GM04504 (cell line): ENCODE measurements around the gene CYFIP1.

Experiments used
- DNase-seq: peaks from one replicate; pipeline ENCODE4 v3.0.0-alpha.2; 2012; ENCODE audit warnings: low read depth

Gene CYFIP1

GRCh38 chr15:22968366-22968765, 11.8 kb downstream of the CYFIP1 start:
- DNase-seq: peak; percentile 64

DNA sequence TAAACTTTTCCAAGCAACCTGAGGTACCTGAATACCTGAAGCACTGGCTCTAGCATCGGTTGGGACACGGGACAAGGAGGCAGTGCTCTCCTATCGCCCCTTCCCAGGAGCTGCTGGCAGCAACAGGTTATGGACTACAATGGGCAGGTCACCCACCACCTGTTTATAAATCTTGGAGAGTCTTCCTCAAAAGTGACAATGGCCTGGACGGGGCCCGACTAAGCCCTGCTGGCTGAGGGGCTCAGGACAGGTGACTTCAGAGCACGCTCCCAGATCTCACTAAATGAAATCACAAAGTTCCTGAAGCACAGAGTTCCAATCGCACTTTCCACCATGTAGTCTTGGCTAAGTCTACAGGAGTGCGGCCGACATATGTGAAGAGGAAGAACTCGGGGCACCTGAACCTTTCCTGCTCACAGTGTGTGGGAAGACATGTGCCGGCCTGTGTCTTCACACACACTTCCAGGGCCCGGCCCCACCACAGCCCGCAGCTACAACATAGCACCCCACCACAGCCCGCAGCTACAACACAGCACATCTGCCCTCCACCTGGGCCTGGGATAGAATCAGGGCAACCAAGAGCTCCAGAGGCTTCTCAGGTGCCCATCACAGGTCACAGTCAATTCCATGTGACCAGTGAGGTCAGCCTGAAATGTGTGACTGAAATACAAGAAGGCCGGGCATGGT, 12.9 kb downstream of the CYFIP1 start:
- no peak for DNase-seq

DNA sequence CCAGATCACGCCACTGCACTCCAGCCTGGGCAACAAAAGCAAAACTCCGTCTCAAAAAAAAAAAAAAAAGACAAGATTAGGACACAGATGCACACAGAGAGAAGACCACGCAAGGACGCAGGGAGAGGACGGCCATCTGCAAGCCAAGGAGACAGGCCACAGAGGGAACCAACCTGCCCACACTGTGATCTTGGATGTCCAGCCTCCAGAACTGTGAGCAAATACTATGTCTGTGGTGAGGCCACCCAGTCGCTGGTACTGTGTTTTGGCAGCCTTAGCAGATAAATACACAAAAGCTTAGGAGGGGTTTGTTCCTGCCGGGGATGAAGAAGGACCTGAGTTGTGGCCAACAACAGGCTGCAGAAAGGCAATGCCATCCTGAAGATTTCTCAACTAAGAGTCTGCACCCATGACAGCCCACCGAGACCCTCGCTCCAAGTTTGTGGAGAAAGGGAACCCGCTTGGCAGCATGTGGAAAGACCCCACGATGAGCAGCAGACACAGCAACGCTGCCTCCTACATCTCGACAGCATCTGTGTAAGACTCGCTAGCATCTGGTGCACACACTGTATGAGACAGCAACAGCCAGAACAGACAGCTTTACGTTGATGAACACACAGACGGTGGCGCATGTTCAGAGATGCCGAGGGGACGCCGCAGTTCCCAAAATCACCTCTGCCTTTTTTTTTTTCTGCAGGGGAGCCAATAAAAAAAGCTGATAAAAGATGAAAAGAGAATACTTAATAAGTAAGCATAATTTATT, 13.7 kb downstream of the CYFIP1 start:
- DNase-seq: no peak

DNA sequence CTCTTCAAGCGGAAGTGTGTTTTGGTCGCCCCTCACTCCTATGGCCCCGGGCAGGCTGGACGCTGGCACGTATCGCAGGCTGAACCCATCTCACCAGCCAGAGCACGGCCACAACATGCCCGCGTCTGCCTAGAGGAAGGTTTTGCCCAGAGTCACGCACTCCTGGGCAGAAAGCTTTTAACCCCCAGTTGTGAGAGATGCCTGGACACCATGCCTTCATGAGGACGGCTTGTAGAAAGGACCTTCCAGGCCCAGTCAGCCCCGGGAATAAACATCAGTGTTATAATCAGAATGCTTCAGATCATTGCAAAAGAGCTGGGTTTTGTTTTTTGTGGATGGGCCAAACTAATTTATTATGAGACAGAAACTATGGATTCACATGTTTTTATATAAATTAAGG, 16.5 kb downstream of the CYFIP1 start:
- DNase-seq: no peak

GRCh38 chr15:22962611-22963010, 17.6 kb downstream of the CYFIP1 start:
- DNase-seq: no peak

DNA sequence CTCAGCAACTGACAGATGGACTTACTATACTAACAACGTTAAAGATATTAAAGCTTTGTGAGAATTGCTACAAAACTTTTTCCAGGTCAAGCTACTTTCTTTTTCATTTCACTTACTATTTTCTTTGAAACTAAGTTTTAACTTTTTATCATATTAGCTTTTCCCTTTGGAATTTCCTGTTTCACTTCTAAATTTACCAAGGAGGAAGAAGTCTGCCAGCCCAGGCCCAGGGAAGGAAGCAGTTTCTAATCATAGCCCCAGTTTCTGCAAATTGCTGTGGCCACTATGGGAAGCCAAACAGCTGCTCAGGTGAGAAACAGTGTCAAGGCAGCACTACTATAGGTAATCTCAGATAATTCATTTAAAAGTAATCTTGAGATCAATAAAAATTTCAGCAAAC, 18.4 kb downstream of the CYFIP1 start:
- DNase-seq: no peak

DNA sequence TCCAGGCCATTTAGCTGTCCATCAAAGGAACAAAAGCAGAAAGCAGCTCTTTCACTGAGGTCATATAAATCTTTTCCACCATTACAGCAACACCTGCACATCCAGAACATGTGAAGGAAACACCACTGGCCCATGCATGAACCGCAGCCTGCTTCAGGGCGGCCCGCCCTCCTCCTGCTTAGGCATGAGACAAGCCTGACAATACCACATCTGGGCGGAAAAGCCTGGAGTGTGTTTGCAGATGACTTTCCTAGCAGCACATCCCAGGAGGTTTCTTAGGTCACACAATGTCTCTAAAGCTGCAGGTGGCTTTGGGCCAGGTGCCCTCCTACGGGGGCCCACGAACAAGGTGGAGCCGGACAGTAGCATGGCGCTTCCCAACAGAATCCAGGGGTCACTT, 19.6 kb downstream of the CYFIP1 start:
- no peak for DNase-seq

GRCh38 chr15:22960126-22960525, 20.0 kb downstream of the CYFIP1 start:
- no peak for DNase-seq

- no peak for DNase-seq
These were observed 20.7 kb downstream of the CYFIP1 start for GRCh38 chr15:22959321-22960101.

GRCh38 chr15:22958487-22959280, 21.5 kb downstream of the CYFIP1 start:
- no peak for DNase-seq

- no peak for DNase-seq
These were observed 23.2 kb downstream of the CYFIP1 start for GRCh38 chr15:22956978-22957260.

DNA sequence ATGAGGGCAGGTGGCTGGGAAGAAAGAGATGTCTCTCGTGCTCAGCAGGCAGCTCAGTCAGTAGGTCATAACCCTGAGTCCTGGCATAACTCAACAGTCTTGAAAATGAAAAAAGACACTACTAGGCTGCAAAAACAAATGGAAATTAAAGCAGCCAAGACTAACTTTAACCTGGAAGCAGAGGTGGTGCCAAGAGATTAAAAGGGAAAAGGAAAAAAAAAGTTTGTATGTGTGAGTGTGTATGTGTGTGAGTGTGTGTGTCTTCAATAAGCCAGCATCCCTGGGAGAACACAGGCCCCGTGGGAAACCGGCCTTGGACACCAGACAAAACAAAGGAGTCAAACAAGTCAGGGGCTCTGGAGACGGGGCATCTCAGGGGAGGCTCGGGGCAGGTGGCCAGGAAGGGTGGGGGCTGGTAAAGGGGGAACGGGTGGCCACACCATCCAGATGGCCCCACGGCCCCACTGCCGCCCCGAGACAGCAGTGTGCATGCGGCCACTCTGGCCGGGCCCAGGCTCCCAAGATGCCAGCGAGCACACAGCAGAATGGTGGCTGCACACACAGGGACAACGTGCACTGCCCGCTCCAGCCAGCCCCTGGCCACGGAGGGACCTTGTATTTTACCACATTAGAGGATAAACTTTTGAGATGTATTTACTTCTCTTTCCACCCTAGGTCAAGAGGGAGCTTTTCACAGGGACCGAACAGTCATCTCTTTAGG, 23.8 kb downstream of the CYFIP1 start:
- no peak for DNase-seq

GRCh38 chr15:22955544-22956119, 24.5 kb downstream of the CYFIP1 start:
- no peak for DNase-seq

- no peak for DNase-seq
These were observed 25.2 kb downstream of the CYFIP1 start for GRCh38 chr15:22954798-22955543.

DNA sequence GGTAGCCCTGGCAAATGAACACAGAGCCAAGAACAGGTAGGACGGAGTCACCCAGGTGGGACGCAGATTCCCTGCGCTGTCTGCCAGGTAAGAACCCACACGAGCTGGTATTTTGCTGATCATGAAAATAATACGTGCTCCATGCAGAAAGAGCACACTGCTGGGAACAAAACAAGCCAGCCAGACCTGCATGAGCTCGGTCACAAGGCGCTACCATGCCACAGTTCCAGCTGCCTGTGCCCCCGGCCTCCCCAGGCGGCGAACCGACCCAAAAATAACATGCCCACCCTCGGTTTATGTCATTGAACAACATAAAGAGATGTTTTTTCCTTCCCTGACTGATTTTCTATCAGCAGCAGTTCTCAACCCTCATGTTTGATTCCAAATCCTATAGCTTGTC, 25.8 kb downstream of the CYFIP1 start:
- no peak for DNase-seq

DNA sequence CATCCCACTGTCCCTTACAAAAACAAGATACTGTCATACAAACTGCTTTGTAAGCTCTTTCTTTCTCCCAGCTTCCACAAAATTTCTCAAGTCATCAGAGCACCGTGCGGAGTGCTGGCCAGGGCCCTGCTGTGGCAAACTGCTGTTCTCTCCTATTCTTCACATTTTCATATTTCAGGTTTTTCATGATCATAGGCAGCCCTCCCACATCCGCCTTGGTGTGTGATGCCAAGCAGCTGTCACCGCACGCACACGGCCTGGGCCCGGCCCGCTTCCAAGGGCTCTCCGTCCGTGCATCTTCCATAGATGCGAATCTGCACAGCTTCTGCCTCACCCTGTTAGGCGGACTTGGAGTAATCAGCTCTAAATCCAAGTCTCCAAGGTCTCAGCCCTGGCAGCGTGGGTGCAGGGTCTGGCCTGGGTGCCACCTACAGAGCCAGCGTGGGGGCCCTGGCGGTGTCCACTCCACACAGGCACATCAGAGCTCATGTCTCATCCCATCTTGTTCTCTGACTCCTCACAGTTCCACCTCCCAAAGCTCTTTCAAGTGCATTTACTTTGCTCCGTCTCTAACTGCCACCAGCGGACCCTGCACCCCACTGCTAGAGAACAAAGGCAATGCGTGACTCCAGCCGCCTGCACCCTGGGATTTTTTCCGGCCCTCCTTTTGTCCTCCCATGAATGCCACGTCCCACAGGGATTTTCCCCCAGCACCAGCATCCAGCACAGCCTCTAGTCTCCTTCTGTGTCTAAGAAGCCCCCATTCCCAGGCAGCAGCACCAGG, 27.2 kb downstream of the CYFIP1 start:
- DNase-seq: peak; percentile 46

GRCh38 chr15:22951381-22952280, 28.5 kb downstream of the CYFIP1 start:
- DNase-seq: no peak

DNA sequence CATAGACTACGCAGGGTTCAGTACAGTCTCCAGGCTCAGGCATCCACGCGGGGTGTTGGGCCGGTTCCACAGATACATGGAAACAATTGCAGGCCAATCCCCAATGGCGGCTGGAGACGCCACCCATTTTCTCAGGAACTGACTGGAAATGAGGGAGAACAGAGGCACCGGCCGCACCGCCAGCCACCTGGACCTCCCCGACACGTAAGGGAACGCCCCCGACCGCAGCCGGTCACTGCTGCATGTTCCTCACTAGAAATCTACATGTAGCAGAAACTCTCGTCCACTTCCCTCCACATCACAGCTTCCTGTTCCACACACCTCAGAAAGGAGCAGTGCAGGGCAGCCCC, 29.2 kb downstream of the CYFIP1 start:
- DNase-seq: no peak
